Epithelial cell of proximal tubule (primary cell): Measurements from ENCODE around the gene SOX30. TPM values are rescaled to one million over a fixed set of nuclear protein-coding genes. Genes with fewer than 3 reads are reported as not detected.

Experiments
- DNase-seq: peaks from one replicate; pipeline ENCODE4 v3.0.0-alpha.2; 2011; ENCODE audit warnings: low read depth
- H3K4me3 ChIP-seq: 2 replicates; pipeline ENCODE4 v1.5.1; 2011; ENCODE audit warnings: low read depth, mild to moderate bottlenecking, low read length
- total RNA-seq: library from RNA; depleted of rRNA; stranded (reverse); fragments of >200 nt; gene quantifications from 2 replicates; pipeline ENCODE4 v1.2.3, GENCODE V29; 2015
- TF ChIP-seq, protein P1 (sequence below): conservative IDR thresholded peaks from 2 replicates; pipeline ENCODE4 v1.5.1; 2012; ENCODE audit warnings: low read depth, mild to moderate bottlenecking, low read length

SOX30 gene
- total RNA-seq, 1 donor from 2014 or later = 0.23 TPM

DNA sequence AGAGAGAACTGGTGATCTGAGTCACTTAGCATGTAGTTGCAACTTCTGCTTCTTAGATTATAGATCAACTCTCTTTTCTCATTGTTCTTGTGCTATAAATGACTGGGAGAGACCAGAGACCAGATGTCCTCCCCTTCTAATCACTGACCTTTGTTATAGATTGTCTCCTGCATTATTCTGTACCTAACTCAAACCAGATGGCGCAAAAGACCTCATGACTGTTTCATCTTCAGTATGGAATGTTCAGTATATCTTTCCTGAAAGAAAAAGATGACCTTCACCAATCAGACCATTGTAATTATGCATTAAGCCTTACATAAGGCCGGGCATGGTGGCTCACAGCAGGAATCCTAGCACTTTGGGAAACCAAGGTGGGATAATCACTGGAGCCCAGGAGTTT, 46.2 kb downstream of the SOX30 start:
- H3K4me3 ChIP-seq = no peak overlapping the region
- DNase-seq = no peak
- TF ChIP-seq, protein P1, sequence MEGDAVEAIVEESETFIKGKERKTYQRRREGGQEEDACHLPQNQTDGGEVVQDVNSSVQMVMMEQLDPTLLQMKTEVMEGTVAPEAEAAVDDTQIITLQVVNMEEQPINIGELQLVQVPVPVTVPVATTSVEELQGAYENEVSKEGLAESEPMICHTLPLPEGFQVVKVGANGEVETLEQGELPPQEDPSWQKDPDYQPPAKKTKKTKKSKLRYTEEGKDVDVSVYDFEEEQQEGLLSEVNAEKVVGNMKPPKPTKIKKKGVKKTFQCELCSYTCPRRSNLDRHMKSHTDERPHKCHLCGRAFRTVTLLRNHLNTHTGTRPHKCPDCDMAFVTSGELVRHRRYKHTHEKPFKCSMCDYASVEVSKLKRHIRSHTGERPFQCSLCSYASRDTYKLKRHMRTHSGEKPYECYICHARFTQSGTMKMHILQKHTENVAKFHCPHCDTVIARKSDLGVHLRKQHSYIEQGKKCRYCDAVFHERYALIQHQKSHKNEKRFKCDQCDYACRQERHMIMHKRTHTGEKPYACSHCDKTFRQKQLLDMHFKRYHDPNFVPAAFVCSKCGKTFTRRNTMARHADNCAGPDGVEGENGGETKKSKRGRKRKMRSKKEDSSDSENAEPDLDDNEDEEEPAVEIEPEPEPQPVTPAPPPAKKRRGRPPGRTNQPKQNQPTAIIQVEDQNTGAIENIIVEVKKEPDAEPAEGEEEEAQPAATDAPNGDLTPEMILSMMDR = no peak

DNA sequence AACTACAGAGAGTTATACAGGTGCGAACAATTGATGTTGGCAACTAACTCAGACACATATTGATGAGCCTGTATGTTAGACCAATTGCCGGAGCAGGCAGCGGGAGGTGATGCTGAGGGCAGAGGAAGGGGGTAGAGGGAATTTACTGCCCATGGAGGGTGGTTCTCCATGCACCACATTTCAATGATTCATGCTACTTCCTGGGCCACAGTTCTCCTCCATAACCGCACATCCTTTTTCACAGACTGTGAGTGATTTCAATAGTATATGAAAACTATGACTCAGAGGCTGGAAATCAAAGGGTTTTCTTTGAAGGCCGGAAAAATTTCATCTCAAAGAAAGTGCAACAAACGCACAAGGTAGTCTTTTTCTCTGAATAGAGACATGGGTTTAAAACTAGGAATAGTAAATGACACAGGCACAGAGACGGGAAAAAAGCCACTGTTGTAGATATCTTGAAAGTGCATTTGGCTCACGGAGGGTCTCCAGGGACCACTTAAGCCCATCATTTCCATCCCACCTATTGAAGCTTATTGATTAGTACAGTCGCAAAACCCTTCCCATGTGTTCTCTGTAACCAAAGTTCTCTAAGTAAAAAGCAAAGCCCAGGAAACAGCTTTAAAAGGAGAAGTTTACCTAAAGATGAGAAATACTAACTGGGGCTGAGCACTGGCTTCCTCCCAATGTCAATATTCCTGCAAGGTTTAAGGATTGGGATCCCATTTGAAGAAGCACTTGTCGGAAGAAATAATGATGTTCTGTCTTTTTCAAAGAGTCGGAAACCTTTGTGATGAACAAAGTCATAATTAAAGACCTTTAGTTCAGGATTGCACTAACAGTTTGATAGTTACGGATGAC, 48.7 kb downstream of the SOX30 start:
- H3K4me3 ChIP-seq = no peak overlapping the region
- TF ChIP-seq, protein P1 = no peak
- peak; percentile 26 for DNase-seq

GRCh38 chr5:157602505-157602904, 49.7 kb downstream of the SOX30 start:
- H3K4me3 ChIP-seq = no peak overlapping the region
- TF ChIP-seq, protein P1 = no peak
- no peak for DNase-seq

DNA sequence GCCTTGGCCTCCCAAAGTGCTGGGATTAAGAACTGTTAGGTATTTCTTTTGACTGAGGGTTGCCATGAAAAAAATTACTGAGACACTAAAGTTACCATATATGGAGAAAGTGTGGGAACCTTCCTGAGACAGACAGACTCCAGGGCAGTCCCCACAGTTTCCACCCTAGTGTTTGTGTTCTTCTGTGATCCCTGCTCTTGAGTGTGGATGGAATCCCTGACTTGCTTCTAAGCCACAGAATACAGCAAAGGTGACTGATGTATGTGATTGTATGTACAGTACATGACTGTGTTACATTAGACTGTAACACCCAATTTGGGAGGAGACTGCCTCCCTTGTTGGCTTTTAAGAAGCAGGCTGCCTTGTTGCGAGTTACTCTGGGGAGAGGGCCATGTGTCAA, 52.0 kb downstream of the SOX30 start:
- DNase-seq = no peak

DNA sequence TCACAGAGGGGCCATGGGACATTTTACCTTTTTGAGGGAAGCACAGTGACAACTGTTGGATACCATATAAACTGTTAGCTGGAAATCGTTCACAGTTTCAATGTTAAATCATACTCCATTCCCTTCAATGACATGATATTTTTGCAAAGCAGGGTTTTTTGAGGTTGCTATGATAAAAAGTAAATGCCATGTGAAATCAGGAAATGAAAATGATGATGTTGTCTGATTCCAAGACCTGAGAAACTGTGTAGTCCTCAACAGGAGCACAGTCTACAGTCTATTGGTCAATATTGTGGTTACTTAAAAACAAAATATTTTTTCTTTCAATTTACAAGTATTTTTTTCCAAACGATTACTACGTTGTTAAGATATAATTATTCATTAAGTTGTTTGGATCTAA, 52.7 kb downstream of the SOX30 start:
- H3K4me3 ChIP-seq = no peak overlapping the region
- DNase-seq = no peak
- TF ChIP-seq, protein P1 = no peak

More for the DNA sequence above, 52.0 kb downstream of the SOX30 start:
- no peak overlapping the region for H3K4me3 ChIP-seq
- TF ChIP-seq, protein P1 = no peak

GRCh38 chr5:157598350-157598936, 53.8 kb downstream of the SOX30 start:
- H3K4me3 ChIP-seq = no peak overlapping the region
- TF ChIP-seq, protein P1 = no peak
- no peak for DNase-seq
